Kidney (tissue), 14 donors: ENCODE measurements around the gene GPR4. TPM values are rescaled to one million over a fixed set of nuclear protein-coding genes. Genes with fewer than 3 reads are reported as not detected.

ENCODE experiments used
- DNase-seq, 5 donors: peaks; one replicate each; pipeline ENCODE4 v3.0.0-alpha.2; 2013 to 2020
- FAIRE-seq: peaks from 2 replicates; lab custom pipeline; 2012; peaks lifted over from hg19 to GRCh38; lab: Jason Lieb, UNC
- H3K27ac ChIP-seq, 2 donors: one replicate each; pipeline ENCODE4 v1.7.0; 2013; ENCODE audit warnings: low read depth in 2 of 2, low read length in 2 of 2, inconsistent platforms in 1 of 2
- H3K27me3 ChIP-seq: one replicate; pipeline ENCODE4 v1.7.1; 2013; ENCODE audit warnings: low read length, inconsistent platforms; ENCODE audit not compliant: control insufficient read depth, insufficient read depth
- H3K36me3 ChIP-seq, 3 donors: one replicate each; pipeline versions ENCODE4 v1.7.0 to v1.7.1; 2013; ENCODE audit warnings: low read length in 3 of 3, control low read depth in 1 of 3, inconsistent platforms in 1 of 3; ENCODE audit not compliant: insufficient read depth in 3 of 3, control insufficient read depth in 2 of 3
- H3K4me1 ChIP-seq, 3 donors: one replicate each; pipeline versions ENCODE4 v1.7.0 to v1.7.1; 2013; ENCODE audit warnings: low read length in 3 of 3, inconsistent platforms in 1 of 3, low read depth in 1 of 3; ENCODE audit not compliant: control insufficient read depth in 2 of 3, insufficient read depth in 2 of 3
- H3K4me3 ChIP-seq, 3 donors: one replicate each; pipeline versions ENCODE4 v1.7.0 to v1.8.1; 2013; ENCODE audit warnings: low read length in 3 of 3, control low read depth in 1 of 3, inconsistent platforms in 1 of 3
- H3K9ac ChIP-seq, 3 donors: one replicate each; pipeline versions ENCODE4 v1.7.0 to v1.7.1; 2013; ENCODE audit warnings: low read length in 3 of 3, control low read depth in 1 of 3, inconsistent platforms in 1 of 3
- H3K9me3 ChIP-seq, 3 donors: one replicate each; pipeline versions ENCODE4 v1.7.0 to v1.7.1; 2013; ENCODE audit warnings: low read length in 3 of 3, control low read depth in 1 of 3, inconsistent platforms in 1 of 3; ENCODE audit not compliant: control insufficient read depth in 2 of 3, insufficient read depth in 1 of 3
- CTCF ChIP-seq: IDR thresholded peaks from 3 replicates; pipeline ENCODE4 v1.5.1; 2012; ENCODE audit warnings: mild to moderate bottlenecking, moderate library complexity, borderline replicate concordance; ENCODE audit not compliant: insufficient read depth; ENCODE audit errors: extremely low read depth
- intact Hi-C: fragments of 100-400 bp; cut with DNase I; formaldehyde crosslinking; loops from one replicate; pipeline ENCODE4 v1.11.1; 2022
- polyA plus RNA-seq: library from polyadenylated mRNA; stranded (reverse); fragments of 350-450 nt; fragmentation: Illumina TruSeq; extraction: RNeasy Lipid Tissue Mini Kit (QIAGEN cat#74804); gene quantifications from one replicate; pipeline ENCODE4 v1.2.3, GENCODE V29; 2014; ENCODE audit warnings: low read depth, low replicate concordance; ENCODE audit not compliant: insufficient read depth
- total RNA-seq: library from RNA; stranded (reverse); fragmentation: NEBNext Ultra II Directional; extraction: Animal tissue kit (Norgen Biotek cat#: 25700); gene quantifications from one replicate; pipeline ENCODE4 v1.2.1, GENCODE V29; 2021
- donor health status: control.
- donor health status: control.
- donor health status: control.
- donor health status: control.
- donor health status: control.
- donor health status: DM: yes; HTN: yes; CAD: no.
- donor health status: Normal renal cell carcinoma (clear cell type).

GPR4 gene
- total and polyA plus RNA-seq, 2 donors from 2014 or later = 6.8 to 9.7 TPM

GRCh38 chr19:45601115-45601514, 897 bp downstream of the GPR4 start:
- H3K9ac ChIP-seq = peak overlapping the region in 1 of 3 donors; percentile 85
- no peaks in the 10 kb centered on the region for H3K36me3 ChIP-seq
- intact Hi-C loops = no loop called here
- no peak for TF ChIP-seq CTCF
- peaks cover 34% of the 10 kb centered on the region for H3K27me3 ChIP-seq
- DNase-seq = no peak
- H3K9me3 ChIP-seq = no peaks in the 10 kb centered on the region
- peak overlapping the region; percentile 60 to 74 for H3K27ac ChIP-seq
- FAIRE-seq = no peak
- H3K4me3 ChIP-seq = peak overlapping the region in 2 of 3 donors; percentile 45 to 77
- peaks cover 0 to 12% (median 8%) of the 10 kb centered on the region in 3 donors for H3K4me1 ChIP-seq

GRCh38 chr19:45600340-45600885, 1.6 kb downstream of the GPR4 start:
- Histone ChIP-seq H3K27ac (peak overlapping the region; percentile 60 to 74), H3K9ac (peak overlapping the region in 1 of 3 donors; percentile 85), H3K27me3 (peaks cover 38% of the 10 kb centered on the region), H3K4me3 (peak overlapping the region in 2 of 3 donors; percentile 10 to 77), H3K36me3 (no peaks in the 10 kb centered on the region), H3K9me3 (no peaks in the 10 kb centered on the region), H3K4me1 (peaks cover 0 to 12% (median 10%) of the 10 kb centered on the region in 3 donors)
- no peak for FAIRE-seq
- no peak for TF ChIP-seq CTCF
- intact Hi-C loops = no loop called here
- DNase-seq = no peak

GRCh38 chr19:45599286-45599685, 2.7 kb downstream of the GPR4 start:
- FAIRE-seq = no peak
- intact Hi-C loops = no loop called here
- peaks cover 0 to 12% (median 10%) of the 10 kb centered on the region in 3 donors for H3K4me1 ChIP-seq
- H3K27ac ChIP-seq = peak overlapping the region; percentile 39 to 74
- no peak overlapping the region for H3K9ac ChIP-seq
- no peaks in the 10 kb centered on the region for H3K36me3 ChIP-seq
- H3K9me3 ChIP-seq = no peaks in the 10 kb centered on the region
- DNase-seq = peak in 1 of 5 donors; percentile 18
- peaks cover 38% of the 10 kb centered on the region for H3K27me3 ChIP-seq
- TF ChIP-seq CTCF = no peak
- peak overlapping the region in 1 of 3 donors; percentile 77 for H3K4me3 ChIP-seq
